Measurements from ENCODE around the gene TTLL5. TPM values are rescaled to one million over a fixed set of nuclear protein-coding genes. Genes with fewer than 3 reads are reported as not detected.

TTLL5 gene
- total and polyA plus RNA-seq, 2 of the 4 experiments (the other 2 are of a cell fraction) = 11.9 to 16.7 TPM

DNA sequence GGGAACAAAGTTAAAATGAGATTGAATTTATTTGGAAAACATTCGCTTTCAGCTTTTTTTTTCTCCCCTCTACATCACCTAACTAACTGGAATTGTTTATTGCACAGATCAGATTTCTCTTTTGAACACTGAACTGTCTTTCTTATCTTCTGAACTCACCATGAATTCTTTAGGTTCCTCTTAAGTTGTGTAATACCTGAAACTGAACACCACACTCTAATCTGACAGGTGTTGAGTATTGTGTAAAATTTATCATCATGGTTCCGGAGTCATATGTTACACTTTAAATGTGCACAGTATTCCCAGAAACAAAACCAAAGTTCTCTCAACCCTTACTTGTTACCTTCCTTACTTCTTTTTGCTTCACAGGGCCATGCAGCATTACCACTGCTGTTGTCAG lies 254.0 kb downstream of the TTLL5 start:
- no peak overlapping the region for H4K8ac ChIP-seq (ENCODE audit: low read depth in 2 of 2, low read length in 2 of 2)
- WGBS, 2 experiments (ENCODE audit: extremely low coverage in 2 of 2, insufficient read length in 1 of 2) = no CpG with 5 or more reads among the region's 2 CpGs
- dilution Hi-C loops (cut with HindIII; ENCODE audit: low sequenced_read_pairs, unreplicated experiment) = no loop called here
- H2BK15ac ChIP-seq (ENCODE audit: low read depth, low read length) = no peak overlapping the region
- no TSS peak for BruUV-seq (replicated peaks)
- no peak overlapping the region for H3K4me3 ChIP-seq (ENCODE audit: insufficient read depth, low read depth, low read length)
- no peak overlapping the region for H3K27ac ChIP-seq (ENCODE audit: insufficient read depth, low read length)
- no peaks in the 10 kb centered on the region for H3K9me1 ChIP-seq (ENCODE audit: insufficient read depth, low read length)
- no peak overlapping the region for H2AK9ac ChIP-seq (replicated peaks; ENCODE audit: low read depth, low read length, poor library complexity)
- H2AFZ ChIP-seq (replicated peaks; ENCODE audit: low read length, poor library complexity) = no peak overlapping the region
- H4K91ac ChIP-seq (ENCODE audit: insufficient read depth, low read depth, low read length) = no peak overlapping the region
- H3K23ac ChIP-seq (ENCODE audit: low read depth, low read length) = no peak overlapping the region
- no peak overlapping the region for H2BK5ac ChIP-seq (ENCODE audit: low read depth, low read length, poor library complexity, severe bottlenecking)
- no peaks in the 10 kb centered on the region for H4K20me1 ChIP-seq (ENCODE audit: insufficient read depth, low read length)
- no peak overlapping the region for H2BK20ac ChIP-seq (ENCODE audit: low read depth, low read length)
- H3K36me3 ChIP-seq (ENCODE audit: control insufficient read depth, insufficient read depth, low read length) = no peaks in the 10 kb centered on the region
- ChIA-PET CTCF (interaction anchor here (0.9 kb wide), 1 partner anchor 10 kb away, joined by 3 read pairs; no protein-coding TSS in a partner anchor), POLR2A (ENCODE audit: unreplicated experiment) (no interaction called here)
- H3K4me2 ChIP-seq (ENCODE audit: low read depth, low read length) = no peak overlapping the region
- DNase-seq (no peak), ATAC-seq (ENCODE audit: low read depth) (no peak)
- H3K14ac ChIP-seq (replicated peaks; ENCODE audit: low read depth, low read length) = no peak overlapping the region
- H3K9ac ChIP-seq (ENCODE audit: low read depth, low read length) = no peak overlapping the region
- in situ Hi-C loops (cut with MboI; ENCODE audit: low sequenced_read_pairs) = no loop called here
- H3K27me3 ChIP-seq (ENCODE audit: control insufficient read depth, insufficient read depth, low read length) = no peaks in the 10 kb centered on the region
- no peak overlapping the region for H2AK5ac ChIP-seq (ENCODE audit: low read depth, low read length)
- H2BK120ac ChIP-seq (ENCODE audit: low read depth, low read length) = no peak overlapping the region
- no peaks in the 10 kb centered on the region for H3K9me3 ChIP-seq (ENCODE audit: control insufficient read depth, insufficient read depth, low read length)
- H4K5ac ChIP-seq (ENCODE audit: low read depth, low read length) = no peak overlapping the region
- TF ChIP-seq, protein P1, sequence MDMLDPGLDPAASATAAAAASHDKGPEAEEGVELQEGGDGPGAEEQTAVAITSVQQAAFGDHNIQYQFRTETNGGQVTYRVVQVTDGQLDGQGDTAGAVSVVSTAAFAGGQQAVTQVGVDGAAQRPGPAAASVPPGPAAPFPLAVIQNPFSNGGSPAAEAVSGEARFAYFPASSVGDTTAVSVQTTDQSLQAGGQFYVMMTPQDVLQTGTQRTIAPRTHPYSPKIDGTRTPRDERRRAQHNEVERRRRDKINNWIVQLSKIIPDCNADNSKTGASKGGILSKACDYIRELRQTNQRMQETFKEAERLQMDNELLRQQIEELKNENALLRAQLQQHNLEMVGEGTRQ (IDR thresholded peaks at IDR 0.05; ENCODE audit: low read depth, low read length) = no peak
- peak; percentile 40 for TF ChIP-seq CEBPB (IDR thresholded peaks at IDR 0.05; ENCODE audit: low read depth, low read length)
- no peak for TF ChIP-seq FOS (IDR thresholded peaks at IDR 0.05; ENCODE audit: low read depth, low read length)
- TF ChIP-seq RCOR1 (IDR thresholded peaks at IDR 0.05; ENCODE audit: insufficient replicate concordance, low read length) = no peak
- H3K18ac ChIP-seq (ENCODE audit: low read depth, low read length) = no peak overlapping the region
- no peak overlapping the region for H3K56ac ChIP-seq (ENCODE audit: extremely low read depth, insufficient read depth, low read length)
- no peak overlapping the region for H3K4ac ChIP-seq (ENCODE audit: low read depth, low read length)
- H3K4me1 ChIP-seq (ENCODE audit: control insufficient read depth, insufficient read depth, low read length) = no peaks in the 10 kb centered on the region
- no peaks in the 10 kb centered on the region for H3K79me1 ChIP-seq (ENCODE audit: low read depth in 1 of 2, low read length in 2 of 2)
- intact Hi-C loops (cut with micrococcal nuclease) = no loop called here
